ENCODE results near the gene PTDSS2. TPM values are rescaled to one million over a fixed set of nuclear protein-coding genes. Genes with fewer than 3 reads are reported as not detected.

The PTDSS2 gene
- total RNA-seq, 1 donor from 2014 or later, result 47.3 TPM

DNA sequence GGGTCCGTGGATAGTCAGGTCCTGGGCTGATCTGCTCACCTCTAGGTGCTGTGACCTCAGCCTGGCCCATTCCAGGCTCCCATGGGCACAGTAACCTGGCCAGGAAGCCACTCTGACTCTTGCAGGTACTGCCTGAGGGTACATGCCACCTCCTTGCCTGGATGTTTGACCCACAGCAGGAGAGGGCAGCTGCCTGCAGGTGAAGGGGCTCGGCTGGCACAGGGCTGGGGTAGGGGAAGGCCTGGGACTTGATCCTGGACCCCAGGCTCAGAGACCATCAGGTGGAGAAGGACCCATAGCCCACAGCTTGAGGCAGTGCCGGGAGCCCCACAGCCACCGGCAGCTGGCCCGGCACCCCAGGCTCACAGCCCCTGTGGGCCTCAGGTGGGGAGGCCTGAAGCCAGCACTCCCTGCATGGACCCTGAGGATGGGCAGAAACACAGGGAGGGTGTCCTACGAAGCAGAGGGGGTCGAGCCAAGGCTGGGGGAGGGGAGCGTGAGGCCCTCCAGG lies 89.9 kb downstream of the PTDSS2 start:
- Histone ChIP-seq H3K9ac (ENCODE audit: low read length) (no peak overlapping the region), H3K27ac (ENCODE audit: low read depth, low read length) (no peak overlapping the region), H3K79me2 (ENCODE audit: insufficient read depth, low read length) (no peaks in the 10 kb centered on the region), H3K4me2 (ENCODE audit: low read length) (no peak overlapping the region), H3K27me3 (ENCODE audit: insufficient read depth, low read length) (no peaks in the 10 kb centered on the region), H2AFZ (ENCODE audit: low read depth, low read length) (no peak overlapping the region), H3K9me3 (ENCODE audit: insufficient read depth, low read depth, low read length) (no peaks in the 10 kb centered on the region), H3K4me3 (ENCODE audit: insufficient read depth, low read depth, low read length) (no peak overlapping the region), H4K20me1 (ENCODE audit: insufficient read depth, low read length) (no peaks in the 10 kb centered on the region), H3K36me3 (ENCODE audit: insufficient read depth, low read length) (no peaks in the 10 kb centered on the region), H3K4me1 (ENCODE audit: insufficient read depth, low read length) (peaks cover 15% of the 10 kb centered on the region)
- no peak overlapping the region for H3K4me3 Mint-ChIP-seq (ENCODE audit: unreplicated experiment)
- no peaks in the 10 kb centered on the region for H3K9me3 Mint-ChIP-seq (ENCODE audit: unreplicated experiment)
- H3K27ac Mint-ChIP-seq (ENCODE audit: unreplicated experiment), result peak overlapping the region; percentile 18
- DNase-seq (ENCODE audit: low read depth), result no peak
- peaks cover 4% of the 10 kb centered on the region for H3K4me1 Mint-ChIP-seq (ENCODE audit: low read depth, unreplicated experiment)
- peaks cover 6% of the 10 kb centered on the region for H3K27me3 Mint-ChIP-seq (ENCODE audit: low read depth, unreplicated experiment)
- no peak for FAIRE-seq
- TF ChIP-seq, protein P1, sequence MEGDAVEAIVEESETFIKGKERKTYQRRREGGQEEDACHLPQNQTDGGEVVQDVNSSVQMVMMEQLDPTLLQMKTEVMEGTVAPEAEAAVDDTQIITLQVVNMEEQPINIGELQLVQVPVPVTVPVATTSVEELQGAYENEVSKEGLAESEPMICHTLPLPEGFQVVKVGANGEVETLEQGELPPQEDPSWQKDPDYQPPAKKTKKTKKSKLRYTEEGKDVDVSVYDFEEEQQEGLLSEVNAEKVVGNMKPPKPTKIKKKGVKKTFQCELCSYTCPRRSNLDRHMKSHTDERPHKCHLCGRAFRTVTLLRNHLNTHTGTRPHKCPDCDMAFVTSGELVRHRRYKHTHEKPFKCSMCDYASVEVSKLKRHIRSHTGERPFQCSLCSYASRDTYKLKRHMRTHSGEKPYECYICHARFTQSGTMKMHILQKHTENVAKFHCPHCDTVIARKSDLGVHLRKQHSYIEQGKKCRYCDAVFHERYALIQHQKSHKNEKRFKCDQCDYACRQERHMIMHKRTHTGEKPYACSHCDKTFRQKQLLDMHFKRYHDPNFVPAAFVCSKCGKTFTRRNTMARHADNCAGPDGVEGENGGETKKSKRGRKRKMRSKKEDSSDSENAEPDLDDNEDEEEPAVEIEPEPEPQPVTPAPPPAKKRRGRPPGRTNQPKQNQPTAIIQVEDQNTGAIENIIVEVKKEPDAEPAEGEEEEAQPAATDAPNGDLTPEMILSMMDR (IDR thresholded peaks at IDR 0.05; ENCODE audit: insufficient read depth, low read depth, low read length), result no peak
- no peak for TF ChIP-seq EZH2 (IDR thresholded peaks at IDR 0.05; ENCODE audit: insufficient read depth, low read length)
- peaks cover 2% of the 10 kb centered on the region for H3K36me3 Mint-ChIP-seq (ENCODE audit: low read depth, unreplicated experiment)

Other genes with a start within 250 kb of the PTDSS2 start
- 73.2 and 81.6 TPM in 2 replicates for gene BET1L, start 242.9 kb upstream of the PTDSS2 start, total RNA-seq
- 157 TPM in 2 replicates for gene RIC8A, start 242.6 kb upstream of the PTDSS2 start, total RNA-seq
- gene SIRT3, start 213.9 kb upstream of the PTDSS2 start, total RNA-seq, result 10.9 and 12.0 TPM in 2 replicates
- 131 and 137 TPM in 2 replicates for gene PSMD13, start 213.3 kb upstream of the PTDSS2 start, total RNA-seq
- gene NLRP6, start 171.9 kb upstream of the PTDSS2 start, total RNA-seq, result not detected in 2 replicates
- 22.9 and 25.1 TPM in 2 replicates for gene PGGHG, start 161.2 kb upstream of the PTDSS2 start, total RNA-seq
- gene IFITM5, start 150.8 kb upstream of the PTDSS2 start, total RNA-seq, result not detected in 2 replicates
- 474 and 575 TPM in 2 replicates for gene IFITM2, start 142.5 kb upstream of the PTDSS2 start, total RNA-seq
- 526 and 631 TPM in 2 replicates for gene IFITM1, start 136.2 kb upstream of the PTDSS2 start, total RNA-seq
- gene IFITM3, start 129.4 kb upstream of the PTDSS2 start, total RNA-seq, result 642 and 757 TPM in 2 replicates
- 64.6 and 68.5 TPM in 2 replicates for gene B4GALNT4, start 80.8 kb upstream of the PTDSS2 start, total RNA-seq
- 1.1 and 2.1 TPM in 2 replicates for gene PKP3, start 56.1 kb upstream of the PTDSS2 start, total RNA-seq
- gene SIGIRR, start 35.3 kb upstream of the PTDSS2 start, total RNA-seq, result 6.2 and 7.2 TPM in 2 replicates
- gene ANO9, start 8.3 kb upstream of the PTDSS2 start, total RNA-seq, result 0.82 and 1.9 TPM in 2 replicates
- 117 and 130 TPM in 2 replicates for gene RNH1, start 57.0 kb downstream of the PTDSS2 start, total RNA-seq
- gene HRAS, start 85.3 kb downstream of the PTDSS2 start, total RNA-seq, result 78.5 and 84.2 TPM in 2 replicates
- gene LRRC56, start 87.2 kb downstream of the PTDSS2 start, total RNA-seq, result 0.82 and 1.8 TPM in 2 replicates
- 2.5 and 2.8 TPM in 2 replicates for gene LMNTD2, start 110.5 kb downstream of the PTDSS2 start, total RNA-seq
- 31.1 and 32.3 TPM in 2 replicates for gene RASSF7, start 110.7 kb downstream of the PTDSS2 start, total RNA-seq
- gene PHRF1, start 126.2 kb downstream of the PTDSS2 start, total RNA-seq, result 38.0 and 38.3 TPM in 2 replicates
- gene IRF7, start 165.7 kb downstream of the PTDSS2 start, total RNA-seq, result 75.4 and 80.6 TPM in 2 replicates
- 0.12 TPM in 1 of 2 replicates, not detected in the other for gene CDHR5, start 174.7 kb downstream of the PTDSS2 start, total RNA-seq
- 2.0 and 4.0 TPM in 2 replicates for gene SCT, start 176.9 kb downstream of the PTDSS2 start, total RNA-seq
- 9.9 and 12.0 TPM in 2 replicates for gene DRD4, start 187.0 kb downstream of the PTDSS2 start, total RNA-seq
- 44.1 and 48.9 TPM in 2 replicates for gene DEAF1, start 244.9 kb downstream of the PTDSS2 start, total RNA-seq
- 16.1 and 18.4 TPM in 2 replicates for gene TMEM80, start 245.5 kb downstream of the PTDSS2 start, total RNA-seq

Measured in astrocyte (in vitro differentiated cells and primary cell).